A673 (cell line): ENCODE measurements around the gene SCAI.

ENCODE experiments used
- EZH2 ChIP-seq: fragments of 200-600 bp; sonication (generic); IDR thresholded peaks from 2 replicates; pipeline ENCODE4 v1.6.1; 2017; ENCODE audit warnings: borderline replicate concordance, low read depth, mild to moderate bottlenecking, mixed read lengths, antibody characterized with exemption, low read length; ENCODE audit not compliant: poor library complexity, severe bottlenecking
- TF ChIP-seq, protein P1 (sequence below): fragments of 300-800, 200-600 bp; sonication (generic); conservative IDR thresholded peaks from 2 replicates; pipeline ENCODE4 v1.5.1; 2017; ENCODE audit warnings: low read depth, mild to moderate bottlenecking, antibody characterized with exemption, low read length, moderate library complexity, mixed read lengths

GRCh38 chr9:124897570-124898460, 245.5 kb downstream of the SCAI start:
- TF ChIP-seq, protein P1, sequence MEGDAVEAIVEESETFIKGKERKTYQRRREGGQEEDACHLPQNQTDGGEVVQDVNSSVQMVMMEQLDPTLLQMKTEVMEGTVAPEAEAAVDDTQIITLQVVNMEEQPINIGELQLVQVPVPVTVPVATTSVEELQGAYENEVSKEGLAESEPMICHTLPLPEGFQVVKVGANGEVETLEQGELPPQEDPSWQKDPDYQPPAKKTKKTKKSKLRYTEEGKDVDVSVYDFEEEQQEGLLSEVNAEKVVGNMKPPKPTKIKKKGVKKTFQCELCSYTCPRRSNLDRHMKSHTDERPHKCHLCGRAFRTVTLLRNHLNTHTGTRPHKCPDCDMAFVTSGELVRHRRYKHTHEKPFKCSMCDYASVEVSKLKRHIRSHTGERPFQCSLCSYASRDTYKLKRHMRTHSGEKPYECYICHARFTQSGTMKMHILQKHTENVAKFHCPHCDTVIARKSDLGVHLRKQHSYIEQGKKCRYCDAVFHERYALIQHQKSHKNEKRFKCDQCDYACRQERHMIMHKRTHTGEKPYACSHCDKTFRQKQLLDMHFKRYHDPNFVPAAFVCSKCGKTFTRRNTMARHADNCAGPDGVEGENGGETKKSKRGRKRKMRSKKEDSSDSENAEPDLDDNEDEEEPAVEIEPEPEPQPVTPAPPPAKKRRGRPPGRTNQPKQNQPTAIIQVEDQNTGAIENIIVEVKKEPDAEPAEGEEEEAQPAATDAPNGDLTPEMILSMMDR, result no peak
- TF ChIP-seq EZH2, result no peak
